ENCODE measurements around the gene GFPT2.

DNA sequence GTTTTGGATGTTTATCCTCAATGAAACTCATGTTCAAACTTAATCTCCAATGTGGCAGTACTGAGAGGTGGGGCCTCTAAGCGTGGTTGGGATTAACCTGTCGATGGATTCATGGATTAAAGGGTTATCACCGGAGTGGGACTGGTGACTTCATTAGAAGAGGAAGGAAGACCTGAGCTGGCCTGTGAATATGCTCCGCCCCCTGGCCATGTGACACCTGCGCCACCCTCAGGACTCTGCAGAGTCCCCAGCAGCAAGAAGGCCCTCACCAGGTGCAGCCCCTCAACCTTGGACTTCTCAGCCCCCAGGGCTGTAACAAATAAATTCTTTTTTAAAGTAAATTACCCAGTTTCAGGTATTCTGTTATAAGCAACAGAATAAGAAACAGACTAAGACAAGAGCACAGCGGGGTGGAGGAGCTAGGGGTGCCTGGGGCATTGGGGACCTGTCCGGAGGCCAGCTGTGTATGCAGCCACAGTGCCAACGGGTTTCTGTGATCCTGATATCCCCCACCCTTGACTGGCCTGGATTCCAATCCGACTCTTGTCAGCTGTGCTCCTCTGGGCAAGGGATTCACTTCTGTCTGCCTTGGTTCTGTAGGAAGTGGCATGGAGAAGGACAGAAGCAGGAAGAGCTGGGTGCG lies 58.1 kb downstream of the GFPT2 start:
- TF ChIP-seq, protein P1, sequence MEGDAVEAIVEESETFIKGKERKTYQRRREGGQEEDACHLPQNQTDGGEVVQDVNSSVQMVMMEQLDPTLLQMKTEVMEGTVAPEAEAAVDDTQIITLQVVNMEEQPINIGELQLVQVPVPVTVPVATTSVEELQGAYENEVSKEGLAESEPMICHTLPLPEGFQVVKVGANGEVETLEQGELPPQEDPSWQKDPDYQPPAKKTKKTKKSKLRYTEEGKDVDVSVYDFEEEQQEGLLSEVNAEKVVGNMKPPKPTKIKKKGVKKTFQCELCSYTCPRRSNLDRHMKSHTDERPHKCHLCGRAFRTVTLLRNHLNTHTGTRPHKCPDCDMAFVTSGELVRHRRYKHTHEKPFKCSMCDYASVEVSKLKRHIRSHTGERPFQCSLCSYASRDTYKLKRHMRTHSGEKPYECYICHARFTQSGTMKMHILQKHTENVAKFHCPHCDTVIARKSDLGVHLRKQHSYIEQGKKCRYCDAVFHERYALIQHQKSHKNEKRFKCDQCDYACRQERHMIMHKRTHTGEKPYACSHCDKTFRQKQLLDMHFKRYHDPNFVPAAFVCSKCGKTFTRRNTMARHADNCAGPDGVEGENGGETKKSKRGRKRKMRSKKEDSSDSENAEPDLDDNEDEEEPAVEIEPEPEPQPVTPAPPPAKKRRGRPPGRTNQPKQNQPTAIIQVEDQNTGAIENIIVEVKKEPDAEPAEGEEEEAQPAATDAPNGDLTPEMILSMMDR (IDR thresholded peaks at IDR 0.05): no peak
- TF ChIP-seq POLR2A (IDR thresholded peaks at IDR 0.05): no peak
